CD4-positive, alpha-beta T cell treated with Interleukin-4 for 1 hour (primary cell): Measurements from ENCODE around the gene CTDSPL.

ENCODE experiments used
- DNase-seq, 2 donors: peaks; one replicate each; pipeline ENCODE4 v3.0.0-alpha.2; 2020 to 2022

CTDSPL gene

DNA sequence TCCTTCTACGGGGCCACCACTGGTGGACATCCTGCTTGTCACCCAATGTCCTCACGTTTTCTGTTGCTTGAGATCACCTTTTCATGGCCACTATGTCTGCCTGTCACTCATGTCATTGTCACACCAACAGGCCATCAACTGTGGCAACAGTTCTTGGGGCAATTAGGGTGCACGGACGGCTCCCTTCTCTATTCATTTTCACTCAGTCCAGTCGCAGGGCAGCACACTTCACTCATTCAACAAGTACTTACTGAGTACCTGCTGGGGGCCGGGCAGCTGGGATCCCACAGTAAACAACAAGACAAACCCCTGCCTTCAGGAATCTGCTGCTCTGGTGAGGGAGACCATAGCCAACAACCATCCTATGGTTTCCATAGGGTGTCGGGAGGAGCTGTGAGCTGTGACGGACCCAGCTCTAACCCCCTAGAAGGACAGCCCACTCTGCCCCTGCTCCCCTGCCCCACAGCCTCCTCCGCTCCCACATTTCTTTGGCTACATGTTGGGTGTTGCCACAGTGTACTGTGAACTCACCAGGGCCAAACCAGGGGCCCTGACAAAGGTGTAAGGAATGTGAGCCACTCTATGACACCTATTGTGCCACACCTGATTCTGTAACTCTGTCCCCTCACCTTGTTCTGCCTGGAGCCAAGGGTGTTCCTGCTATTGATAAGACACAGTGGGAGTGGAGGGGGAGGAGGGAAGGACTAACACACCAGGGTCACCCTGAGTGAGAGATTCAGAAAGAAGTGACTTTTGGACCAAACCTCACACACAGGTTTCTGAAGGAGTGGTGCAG, 130.8 kb downstream of the CTDSPL start:
- DNase-seq = no peak

DNA sequence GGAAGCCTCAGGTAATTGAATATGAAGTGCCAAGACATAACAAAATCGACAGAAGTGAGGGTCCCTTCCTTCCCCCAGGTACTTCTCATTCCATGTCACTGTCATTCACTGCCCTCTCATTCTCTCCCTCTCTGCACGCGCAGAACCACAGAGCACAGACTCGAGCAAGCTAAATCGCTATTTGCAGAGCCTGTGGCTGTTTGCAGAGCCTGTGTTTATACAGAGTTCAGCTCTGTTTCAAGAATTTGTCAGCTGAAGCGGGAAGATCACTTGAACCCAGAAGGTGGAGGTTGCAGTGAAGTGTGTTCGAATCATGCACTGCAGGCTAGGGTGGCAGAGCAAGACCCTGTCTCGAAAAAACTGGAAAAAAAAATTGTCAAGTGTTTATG, 131.4 kb downstream of the CTDSPL start:
- no peak for DNase-seq

DNA sequence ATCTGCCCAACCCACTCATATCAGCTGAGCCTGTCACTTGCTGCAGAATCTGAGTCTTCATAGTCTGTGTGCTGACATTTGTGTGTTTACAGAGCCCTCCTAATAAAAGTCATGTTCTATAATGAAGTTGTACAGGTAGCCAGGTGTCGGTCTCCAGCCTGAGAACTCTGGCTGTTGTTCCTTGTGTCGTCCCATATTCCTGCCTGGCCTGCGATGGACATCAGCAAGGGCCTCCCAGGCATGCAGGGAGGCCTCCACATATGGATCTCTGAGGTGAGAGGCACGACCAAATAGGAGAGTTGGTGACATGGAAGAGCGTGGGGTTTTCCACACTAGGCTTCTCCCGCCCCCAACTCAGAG, 131.8 kb downstream of the CTDSPL start:
- DNase-seq = no peak

DNA sequence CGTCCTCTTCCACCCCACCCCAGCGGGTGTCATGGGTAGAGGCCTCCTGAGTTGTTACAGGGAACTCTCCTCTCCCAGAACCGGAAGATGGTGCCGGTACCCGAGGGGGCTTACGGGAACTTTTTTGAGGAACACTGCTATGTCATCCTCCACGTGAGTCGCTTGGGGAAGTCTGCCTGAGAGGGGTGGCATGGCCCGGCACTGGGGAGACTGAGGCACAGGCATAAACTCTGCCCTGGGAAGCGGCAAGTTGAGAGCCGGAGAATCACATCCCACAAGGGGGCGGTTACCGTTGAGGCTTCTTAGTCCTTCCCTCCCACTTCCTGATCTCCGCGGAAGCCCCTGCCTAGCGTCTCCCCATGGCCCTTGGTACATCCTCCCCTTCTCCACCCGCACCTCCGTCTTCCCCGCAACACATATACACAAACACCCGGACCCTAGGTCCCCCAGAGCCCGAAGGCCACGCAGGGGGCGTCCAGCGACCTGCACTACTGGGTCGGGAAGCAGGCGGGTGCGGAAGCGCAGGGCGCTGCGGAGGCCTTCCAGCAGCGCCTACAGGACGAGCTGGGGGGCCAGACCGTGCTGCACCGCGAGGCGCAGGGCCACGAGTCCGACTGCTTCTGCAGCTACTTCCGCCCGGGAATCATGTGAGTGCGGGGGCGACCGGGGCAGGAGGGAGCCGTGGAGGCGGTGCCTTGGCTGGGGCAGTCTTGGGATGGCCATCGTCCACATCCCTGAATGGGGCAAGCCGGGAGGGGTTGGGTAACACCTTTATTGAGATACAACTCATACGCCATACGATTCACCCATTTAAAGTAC, 132.3 kb downstream of the CTDSPL start:
- DNase-seq = peak; percentile 53 to 60

DNA sequence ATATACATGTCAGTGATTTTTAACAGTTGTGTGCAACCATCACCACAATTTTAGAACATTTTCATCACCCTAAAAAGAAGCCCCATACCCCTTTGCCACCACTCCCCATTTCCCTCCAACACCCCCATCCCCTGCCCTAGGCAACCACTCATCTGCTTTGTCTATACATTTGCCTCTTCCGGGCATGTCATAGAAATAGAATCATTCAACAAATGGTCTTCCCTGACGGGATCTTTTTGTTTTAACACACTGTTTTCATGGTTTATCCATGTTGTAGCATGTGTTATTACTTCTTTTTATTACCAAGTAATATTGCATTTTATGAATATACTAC, 132.9 kb downstream of the CTDSPL start:
- DNase-seq = no peak

DNA sequence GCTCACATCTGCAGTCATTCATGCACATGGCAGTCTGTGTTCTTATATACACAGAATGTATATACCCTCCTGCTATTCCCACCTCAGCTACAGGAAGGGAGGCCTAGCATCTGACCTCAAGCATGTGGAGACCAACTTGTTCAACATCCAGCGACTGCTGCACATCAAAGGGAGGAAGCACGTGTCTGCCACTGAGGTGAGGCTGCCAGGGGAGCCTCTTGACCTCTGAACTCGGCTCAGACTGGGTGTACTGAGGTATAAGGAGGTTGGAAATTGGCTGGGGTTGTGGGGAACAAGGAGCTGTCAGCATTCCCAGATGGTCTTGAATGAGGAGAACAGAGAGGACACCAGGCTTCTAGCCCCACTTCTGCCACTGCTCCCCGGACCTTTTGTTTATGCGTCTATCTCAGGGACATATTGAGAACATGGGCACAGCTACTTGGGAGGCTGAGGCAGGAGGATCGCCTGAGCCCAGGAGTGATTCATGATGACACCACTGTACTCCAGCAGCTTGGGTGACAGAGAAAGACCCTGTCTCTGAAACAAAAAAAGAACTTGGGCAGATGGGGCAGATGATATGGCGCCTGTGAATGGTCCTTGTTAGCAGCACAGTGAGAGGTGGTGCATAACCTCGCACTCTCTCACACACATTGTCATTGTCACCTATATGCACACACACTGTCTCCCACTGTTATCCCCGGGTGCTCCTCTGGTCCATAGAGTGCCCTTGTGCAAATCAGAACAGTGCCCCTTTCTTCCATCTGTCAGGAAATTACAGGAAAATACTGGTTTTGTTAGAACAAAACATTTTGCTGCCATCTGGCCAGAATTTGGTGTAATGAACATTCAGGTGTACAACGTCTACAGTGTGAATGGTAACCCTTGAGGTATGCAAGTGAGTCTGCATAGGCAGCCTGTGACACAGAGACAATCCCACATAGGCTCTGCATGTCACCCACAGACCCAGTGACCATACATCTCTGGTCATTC, 134.3 kb downstream of the CTDSPL start:
- DNase-seq = peak in 1 of 2 donors; percentile 31

DNA sequence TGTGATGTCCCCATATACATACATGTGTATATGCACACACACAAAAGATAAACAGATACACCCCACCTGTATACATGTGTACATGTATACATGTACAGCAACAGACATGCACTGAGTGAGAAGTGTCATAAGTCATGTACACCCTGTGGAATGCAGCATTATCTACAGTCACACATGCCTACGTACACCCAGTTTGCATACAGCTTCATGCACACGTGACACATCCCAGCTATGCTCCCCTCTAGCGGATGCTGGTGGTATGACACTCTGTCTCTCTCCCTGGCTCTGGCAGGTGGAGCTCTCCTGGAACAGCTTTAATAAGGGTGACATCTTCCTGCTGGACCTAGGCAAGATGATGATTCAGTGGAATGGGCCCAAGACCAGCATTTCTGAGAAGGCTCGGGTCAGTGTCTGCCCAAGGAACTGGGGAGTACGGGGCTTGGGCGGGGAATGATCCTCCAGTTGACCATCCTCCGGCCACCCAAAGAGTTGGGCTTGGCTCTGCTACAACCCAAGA, 135.2 kb downstream of the CTDSPL start:
- DNase-seq = peak; percentile 85 to 89

DNA sequence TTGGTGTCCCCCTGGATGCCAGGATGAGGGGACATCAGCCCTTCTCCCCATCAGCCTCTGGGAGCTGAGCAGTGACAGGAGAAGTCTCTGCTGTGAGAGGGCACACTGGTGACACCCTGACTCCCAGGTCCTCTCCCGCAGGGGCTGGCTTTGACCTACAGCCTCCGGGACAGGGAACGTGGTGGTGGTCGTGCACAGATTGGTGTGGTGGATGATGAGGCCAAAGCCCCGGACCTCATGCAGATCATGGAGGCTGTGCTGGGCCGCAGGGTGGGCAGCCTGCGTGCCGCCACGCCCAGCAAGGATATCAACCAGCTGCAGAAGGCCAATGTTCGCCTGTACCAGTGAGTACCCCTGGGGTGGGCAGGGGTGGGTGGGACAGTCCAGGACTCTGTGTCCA, 135.7 kb downstream of the CTDSPL start:
- no peak for DNase-seq

DNA sequence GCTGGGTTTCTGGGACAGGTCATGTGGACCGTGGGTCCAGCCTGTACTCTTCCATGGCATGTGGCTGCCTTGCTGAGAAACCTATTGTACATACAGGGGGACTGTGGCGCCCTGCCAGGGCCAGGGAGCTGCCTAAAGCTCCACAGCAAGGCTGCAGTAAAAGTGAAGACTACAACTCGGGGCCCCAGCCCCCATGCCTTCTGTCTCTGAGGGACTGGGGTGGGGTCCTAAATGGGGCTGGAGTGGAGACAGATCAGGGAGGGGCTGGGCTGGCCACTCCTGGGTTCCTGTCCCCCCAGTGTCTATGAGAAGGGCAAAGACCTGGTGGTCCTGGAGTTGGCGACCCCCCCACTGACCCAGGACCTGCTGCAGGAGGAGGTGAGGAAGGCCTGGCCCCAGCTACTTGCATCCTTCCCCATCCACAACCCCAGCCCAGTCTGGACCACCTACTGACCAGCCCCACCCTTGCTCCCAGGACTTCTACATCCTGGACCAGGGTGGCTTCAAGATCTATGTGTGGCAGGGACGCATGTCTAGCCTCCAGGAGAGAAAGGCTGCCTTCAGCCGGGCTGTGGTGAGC, 136.2 kb downstream of the CTDSPL start:
- no peak for DNase-seq

DNA sequence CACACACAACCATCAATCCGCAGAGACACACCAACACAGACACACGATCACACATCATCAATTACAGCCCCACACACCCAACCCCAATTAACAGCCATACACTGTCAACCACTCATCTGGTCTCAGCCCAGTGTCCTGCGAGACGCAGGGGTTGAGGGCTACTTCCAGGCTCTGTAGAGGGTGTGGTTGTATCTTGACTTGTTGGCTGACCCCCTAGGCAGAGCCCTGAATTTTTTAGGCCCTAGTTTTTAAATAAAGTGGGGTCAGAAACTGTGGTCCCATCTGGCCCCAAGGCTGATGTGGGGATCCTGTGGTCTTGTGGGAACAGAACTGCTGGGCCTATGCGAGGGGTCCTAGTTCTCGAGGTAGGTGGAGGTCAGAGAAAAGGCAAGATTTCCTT, 138.2 kb downstream of the CTDSPL start:
- no peak for DNase-seq

DNA sequence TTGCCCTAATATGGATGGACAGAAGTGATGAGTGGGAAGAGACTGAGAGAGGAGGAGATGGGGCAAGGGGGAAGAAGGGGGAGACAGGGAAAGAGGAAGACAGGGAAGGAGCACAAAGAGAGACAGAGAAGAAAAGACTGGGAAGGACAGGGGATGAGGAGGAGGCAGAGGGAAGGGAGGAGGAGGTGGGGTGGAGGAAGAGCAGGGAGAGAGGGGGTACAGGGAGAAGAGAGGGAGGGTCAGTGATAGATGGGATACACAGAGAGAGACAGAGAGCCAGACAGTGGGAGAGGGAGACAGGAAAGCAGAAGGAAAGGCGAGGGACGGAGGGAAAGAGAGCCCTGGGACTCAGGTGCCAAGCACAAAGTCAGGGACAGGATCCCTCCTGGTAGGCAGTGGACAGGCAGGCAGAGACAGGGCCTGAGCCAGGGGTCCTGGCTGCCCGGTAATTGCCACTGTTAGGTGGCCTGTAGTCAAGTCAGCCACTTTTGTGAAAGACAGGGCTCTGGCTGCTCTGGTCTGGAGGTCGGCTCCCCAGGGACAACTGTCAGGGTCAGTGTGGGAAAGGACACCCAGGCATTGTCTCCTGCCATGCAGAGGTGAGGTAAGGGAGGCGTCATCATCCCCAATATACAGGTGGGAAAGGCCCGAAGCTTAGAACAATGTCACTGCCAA, 138.7 kb downstream of the CTDSPL start:
- no peak for DNase-seq

DNA sequence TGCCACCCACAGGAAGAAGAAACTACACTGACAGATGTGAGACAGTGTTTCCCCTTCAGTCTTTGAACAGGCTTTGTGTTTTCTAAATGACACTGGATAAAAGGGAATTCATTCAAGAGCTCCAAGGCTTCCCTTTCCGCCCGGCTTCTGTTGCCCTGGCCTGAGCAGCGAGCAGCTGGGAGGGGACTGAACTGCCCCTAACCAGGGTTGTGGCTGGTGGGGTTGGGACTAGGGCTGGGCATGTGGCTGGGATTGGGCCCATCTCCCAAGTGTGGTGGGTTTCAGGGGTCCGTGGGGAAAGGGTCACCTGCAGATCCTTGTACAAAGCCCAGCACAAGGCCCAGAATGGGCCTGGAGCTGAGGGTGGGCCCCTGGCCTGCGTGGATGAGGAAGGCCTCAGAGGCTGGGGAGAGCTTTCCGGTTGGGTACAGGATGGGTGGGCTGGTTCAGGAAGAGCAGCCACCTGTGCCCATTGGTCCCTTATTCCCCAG, 139.3 kb downstream of the CTDSPL start:
- no peak for DNase-seq

DNA sequence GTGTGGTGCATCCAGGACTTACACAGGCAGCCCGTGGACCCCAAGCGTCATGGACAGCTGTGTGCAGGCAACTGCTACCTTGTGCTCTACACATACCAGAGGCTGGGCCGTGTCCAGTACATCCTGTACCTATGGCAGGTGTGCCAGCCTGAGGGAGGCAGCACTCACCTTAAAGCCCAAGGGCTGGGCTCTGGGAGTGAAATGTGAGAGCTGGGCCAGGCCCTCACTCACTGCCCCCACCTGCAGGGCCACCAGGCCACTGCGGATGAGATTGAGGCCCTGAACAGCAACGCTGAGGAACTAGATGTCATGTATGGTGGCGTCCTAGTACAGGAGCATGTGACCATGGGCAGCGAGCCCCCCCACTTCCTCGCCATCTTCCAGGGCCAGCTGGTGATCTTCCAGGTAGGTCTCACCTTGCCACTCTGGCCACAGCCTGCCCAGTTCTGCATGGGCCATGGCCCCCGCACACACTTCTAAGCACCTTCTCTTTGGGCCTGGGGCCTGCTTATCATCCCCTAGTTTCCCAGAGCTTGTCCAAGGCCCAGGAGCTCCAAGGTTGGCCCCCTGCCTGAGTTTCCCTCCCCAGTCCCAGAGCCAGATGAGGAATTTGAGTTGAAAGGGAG, 139.9 kb downstream of the CTDSPL start:
- DNase-seq = no peak

DNA sequence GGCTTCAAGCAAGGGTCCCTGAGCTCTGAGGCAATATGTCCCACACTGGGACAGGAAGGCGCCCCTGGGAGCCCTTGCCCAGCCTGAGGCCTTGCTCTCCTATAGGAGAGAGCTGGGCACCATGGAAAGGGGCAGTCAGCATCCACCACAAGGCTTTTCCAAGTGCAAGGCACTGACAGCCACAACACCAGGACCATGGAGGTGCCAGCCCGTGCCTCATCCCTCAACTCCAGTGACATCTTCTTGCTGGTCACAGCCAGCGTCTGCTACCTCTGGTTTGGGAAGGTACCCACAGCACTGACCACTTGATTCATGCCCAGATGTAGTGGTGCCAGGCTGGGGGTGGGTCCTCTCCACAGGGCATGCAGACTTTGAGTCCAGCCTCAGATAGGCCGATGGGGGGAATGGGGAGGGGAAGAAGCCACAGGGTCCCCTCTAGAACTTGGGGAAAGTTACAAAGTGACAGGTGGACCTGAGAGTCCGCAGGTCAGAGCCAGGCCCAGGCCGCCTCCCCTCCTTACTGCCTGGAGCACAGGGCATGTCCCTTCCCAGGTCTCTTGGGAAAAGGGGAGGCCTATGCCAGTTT, 140.7 kb downstream of the CTDSPL start:
- DNase-seq = no peak

DNA sequence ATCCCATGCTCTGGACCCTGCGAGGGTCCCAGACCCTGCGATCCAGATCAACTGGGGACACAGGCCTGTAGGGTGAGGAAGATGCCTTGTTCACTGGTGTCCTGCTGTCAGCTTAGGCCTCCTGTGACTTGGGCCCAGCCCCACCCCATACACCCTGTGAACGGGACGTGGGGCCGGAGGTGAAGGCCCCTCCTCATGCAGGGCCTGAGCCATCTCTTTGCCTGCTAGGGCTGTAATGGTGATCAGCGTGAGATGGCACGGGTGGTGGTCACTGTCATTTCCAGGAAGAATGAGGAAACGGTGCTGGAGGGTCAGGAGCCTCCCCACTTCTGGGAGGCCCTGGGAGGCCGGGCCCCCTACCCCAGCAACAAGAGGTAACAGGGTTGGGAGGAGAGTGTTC, 141.3 kb downstream of the CTDSPL start:
- no peak for DNase-seq

DNA sequence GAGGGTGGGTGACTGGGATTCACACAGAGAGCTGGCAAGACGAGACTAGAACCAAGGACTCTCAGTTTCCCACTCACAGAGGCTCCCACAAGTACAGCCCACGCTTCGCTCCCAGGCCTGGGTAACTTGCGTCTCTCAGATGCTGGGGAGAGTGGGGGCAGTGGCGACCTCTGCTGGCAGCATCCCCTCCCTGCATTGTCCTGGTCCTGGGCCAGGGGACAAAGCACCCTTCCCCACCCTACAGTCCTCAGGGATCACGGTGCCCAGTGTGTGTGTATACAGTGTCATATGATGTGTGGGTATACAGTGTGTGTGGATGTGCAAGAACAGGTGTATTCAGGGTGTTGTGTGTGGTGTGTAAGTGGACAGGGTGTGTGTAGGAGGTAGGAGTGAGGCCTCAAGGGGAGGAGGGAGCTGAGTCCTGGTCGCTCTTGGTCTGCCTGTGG, 141.7 kb downstream of the CTDSPL start:
- DNase-seq = peak; percentile 47 to 66

DNA sequence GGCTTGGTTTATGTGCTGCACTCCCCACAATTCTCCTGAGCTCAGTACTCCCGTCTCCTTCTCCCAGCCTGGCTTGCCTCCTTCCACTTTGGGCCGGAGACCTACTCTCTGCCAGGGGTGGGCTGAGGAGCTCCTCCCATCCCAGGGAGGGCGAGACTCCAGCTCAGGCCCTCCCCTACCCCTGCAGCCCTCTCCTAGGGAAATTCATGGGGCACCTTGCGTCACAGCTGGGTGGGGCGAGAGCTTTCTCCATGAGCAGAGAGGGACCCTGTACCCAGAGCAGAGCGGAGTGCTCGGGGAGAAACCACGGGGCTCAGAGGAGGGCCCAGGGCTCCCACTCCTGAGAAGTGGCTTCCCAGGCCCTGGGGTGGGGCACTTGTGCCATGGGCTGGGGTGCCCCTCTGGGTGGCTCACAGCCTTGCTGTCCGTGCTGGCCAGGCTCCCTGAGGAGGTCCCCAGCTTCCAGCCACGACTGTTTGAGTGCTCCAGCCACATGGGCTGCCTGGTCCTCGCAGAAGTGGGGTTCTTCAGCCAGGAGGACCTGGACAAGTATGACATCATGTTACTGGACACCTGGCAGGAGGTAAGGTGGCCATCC, 142.2 kb downstream of the CTDSPL start:
- DNase-seq = no peak

DNA sequence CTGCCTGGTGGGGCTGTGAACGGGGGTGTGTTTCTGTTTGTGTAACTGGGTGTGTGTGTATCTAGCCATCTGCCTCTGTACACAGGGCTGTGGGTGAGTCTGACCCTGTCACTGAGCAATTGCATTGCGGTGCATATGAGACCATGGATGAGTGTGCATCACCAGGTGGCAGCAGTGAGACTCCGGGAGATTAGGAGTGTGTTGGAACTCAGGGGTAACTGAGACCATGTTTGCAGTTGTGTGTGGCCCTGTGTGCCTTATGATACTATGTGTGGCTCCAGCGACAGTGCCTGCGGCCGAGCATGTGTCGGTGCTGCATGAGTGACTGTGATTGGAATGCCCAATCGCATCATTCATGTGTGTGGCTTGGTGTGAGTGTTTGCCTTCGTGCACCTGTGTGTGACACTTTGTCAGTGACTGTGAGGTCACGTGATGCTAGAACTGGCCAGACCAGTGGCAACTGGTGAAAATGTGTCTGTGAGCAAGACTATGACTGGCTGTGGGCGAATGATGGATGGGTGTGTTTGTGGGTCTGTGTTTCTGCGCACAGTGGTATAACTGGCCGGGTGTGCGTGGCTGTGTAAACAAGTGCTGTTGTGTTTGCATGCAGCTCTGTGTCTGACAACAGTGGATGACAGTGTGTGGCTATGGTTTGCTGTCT, 142.9 kb downstream of the CTDSPL start:
- DNase-seq = peak; percentile 60 to 63

DNA sequence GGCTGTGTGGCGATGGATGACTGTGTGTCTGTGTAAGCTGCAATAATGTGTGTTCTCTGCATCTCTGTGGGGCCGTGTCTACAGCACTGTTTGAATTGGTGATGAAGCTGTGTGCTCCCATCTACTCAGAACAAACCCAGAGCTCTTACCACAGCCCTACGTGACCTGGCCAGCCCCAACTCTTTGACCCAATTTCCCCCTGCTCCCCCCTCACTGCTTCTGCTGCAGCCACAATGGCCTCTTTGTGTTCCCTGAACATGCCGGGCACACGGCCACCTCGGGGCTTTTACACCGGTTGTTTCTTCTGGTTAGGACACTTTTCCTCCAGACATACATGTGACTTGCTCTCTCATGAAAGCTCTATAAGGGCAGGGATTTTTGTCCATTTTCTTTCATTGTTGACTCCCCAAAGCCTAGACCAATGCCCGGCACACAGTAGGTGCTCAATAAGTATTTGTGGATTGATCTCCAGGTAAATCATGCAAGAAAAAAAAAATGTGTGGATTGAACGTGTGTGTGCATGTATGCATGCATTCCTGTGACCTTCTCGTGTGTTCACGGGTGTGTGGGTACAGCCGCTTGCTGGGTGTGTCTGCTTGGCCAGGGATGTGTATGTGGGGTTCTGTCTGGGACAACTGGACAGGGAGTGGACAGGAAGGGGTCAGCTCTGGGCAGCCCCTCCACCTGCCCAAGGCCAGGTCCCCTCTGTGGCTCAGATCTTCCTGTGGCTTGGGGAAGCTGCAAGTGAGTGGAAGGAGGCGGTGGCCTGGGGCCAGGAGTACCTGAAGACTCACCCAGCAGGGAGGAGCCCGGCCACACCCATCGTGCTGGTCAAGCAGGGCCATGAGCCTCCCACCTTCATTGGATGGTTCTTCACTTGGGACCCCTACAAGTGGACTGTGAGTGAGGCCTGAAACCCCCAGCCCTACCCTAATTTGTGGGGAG, 143.7 kb downstream of the CTDSPL start:
- no peak for DNase-seq
